Heart left ventricle (tissue), 16 donors: ENCODE results near the gene STPG3. TPM values are rescaled to one million over a fixed set of nuclear protein-coding genes. Genes with fewer than 3 reads are reported as not detected.

ENCODE experiments used
- ATAC-seq, 4 donors: fragments of 200-7000 bp; cut with Tn5 transposase; one replicate each; pipeline ENCODE4 v1.9.1; 2020 to 2022; ENCODE audit warnings: moderate library complexity in 4 of 4, mild to moderate bottlenecking in 3 of 4, moderate number of reproducible peaks in 1 of 4
- DNase-seq, 5 donors: peaks; one replicate each; pipeline ENCODE4 v3.0.0-alpha.2; 2020
- H3K27ac ChIP-seq, 12 donors: fragments of 200-600 bp; sonication (generic) in 4 of 12; one replicate each; pipeline versions ENCODE4 v1.5.0 to v1.8.0; 2016 to 2022; ENCODE audit warnings: mild to moderate bottlenecking in 2 of 12
- H3K27me3 ChIP-seq, 9 donors: fragments of 200-600 bp; sonication (generic) in 2 of 9; one replicate each; pipeline versions ENCODE4 v1.5.1 to v1.8.0; 2016 to 2022; ENCODE audit warnings: mild to moderate bottlenecking in 3 of 9
- H3K36me3 ChIP-seq, 9 donors: fragments of 200-600 bp; sonication (generic) in 2 of 9; one replicate each; pipeline versions ENCODE4 v1.5.0 to v1.8.0; 2018 to 2022; ENCODE audit warnings: mild to moderate bottlenecking in 2 of 9
- H3K4me1 ChIP-seq, 12 donors: fragments of 200-600 bp; sonication (generic) in 4 of 12; one replicate each; pipeline versions ENCODE4 v1.5.0 to v1.8.0; 2016 to 2022; ENCODE audit warnings: mild to moderate bottlenecking in 3 of 12
- H3K4me3 ChIP-seq, 12 donors: fragments of 200-600 bp; sonication (generic) in 4 of 12; one replicate each; pipeline versions ENCODE4 v1.5.0 to v1.8.0; 2017 to 2022; ENCODE audit warnings: mild to moderate bottlenecking in 9 of 12, moderate library complexity in 4 of 12
- H3K9me3 ChIP-seq, 12 donors: fragments of 200-600 bp; sonication (generic) in 4 of 12; one replicate each; pipeline versions ENCODE4 v1.5.0 to v1.8.0; 2016 to 2022; ENCODE audit warnings: mild to moderate bottlenecking in 1 of 12
- CTCF ChIP-seq, 12 donors: fragments of 200-600 bp; sonication (generic) in 4 of 12; IDR thresholded peaks; one replicate each; pipeline versions ENCODE4 v1.5.0 to v1.8.0; 2018 to 2022; ENCODE audit warnings: antibody characterized with exemption in 12 of 12, mild to moderate bottlenecking in 5 of 12
- POLR2A ChIP-seq, 2 donors: fragments of 450-650 bp; IDR thresholded peaks; one replicate each; pipeline ENCODE4 v1.6.1; 2017; ENCODE audit warnings: antibody characterized with exemption in 2 of 2, mild to moderate bottlenecking in 2 of 2, moderate library complexity in 2 of 2
- WGBS, 4 donors: extraction: QIAGEN DNeasy Blood & Tissue Kit in 2 of 4; methylation state at CpG; one replicate each; pipeline versions ENCODE4 v1.1.5 to v1.1.7; 2013 to 2018; 5-methylcytosine and 5-hydroxymethylcytosine counted together
- intact Hi-C, 10 donors: fragments of 100-400 bp; cut with DNase I; formaldehyde crosslinking; loops; one replicate each; pipeline versions ENCODE4 v1.11.1 to v1.14.2; 2022
- polyA plus RNA-seq, 2 donors: library from polyadenylated mRNA; stranded (reverse); fragments of 200-250 nt; gene quantifications; one replicate each; pipeline ENCODE4 v1.2.3, GENCODE V29; 2013
- total RNA-seq, 9 donors: library from RNA; depleted of rRNA in 2 of 9; stranded (reverse); fragments of >200 nt in 2 of 9; fragmentation: NEBNext Ultra II Directional in 3 of 9; extraction: Animal tissue kit (Norgen Biotek cat#: 25700) in 3 of 9; gene quantifications; one replicate each; pipeline versions ENCODE4 v1.1.0 to v1.2.4, GENCODE V29; 2016 to 2023
- donor health status: ischemic (EF 13 %, LVEDD 7.1; RV severe dilation, severe dysfunction).
- donor health status: healthy with polysubstance abuse.
- donor health status: DM: no; HTN: yes; CAD: no.
- donor health status: DM: no; HTN: no; CAD: no.
- donor health status: ischemic (EF 25% LVEDD 6.9; RV normal size, moderate dysfunction).
- donor health status: ischemic (EF 25% LVEDD 5.7; RV mildly dilated, moderate dysfunction).
- donor health status: healthy.
- donor health status: DM: yes; HTN: yes; CAD: no.
- donor health status: ischemic (EF 35%, LVEDD 5.7; RV mildly dilated, moderate dysfunction).
- donor health status: nonischemic (EF 11% LVEDD 7.7; RV severe dilation, severe dysfunction).
- donor health status: DM: yes; HTN: yes; CAD: no.
- donor health status: PGD.
- donor health status: ischemic (EF 29% LVEDD 5.4; RV normal size, mild dysfunction).
- donor health status: nonischemic (EF 23%, LVEDD 6.1; RV moderate dilation, normal function).

STPG3 gene
- total and polyA plus RNA-seq, 11 donors: 0.23 to 0.61 (median 0.31) TPM; not detected in 8

DNA sequence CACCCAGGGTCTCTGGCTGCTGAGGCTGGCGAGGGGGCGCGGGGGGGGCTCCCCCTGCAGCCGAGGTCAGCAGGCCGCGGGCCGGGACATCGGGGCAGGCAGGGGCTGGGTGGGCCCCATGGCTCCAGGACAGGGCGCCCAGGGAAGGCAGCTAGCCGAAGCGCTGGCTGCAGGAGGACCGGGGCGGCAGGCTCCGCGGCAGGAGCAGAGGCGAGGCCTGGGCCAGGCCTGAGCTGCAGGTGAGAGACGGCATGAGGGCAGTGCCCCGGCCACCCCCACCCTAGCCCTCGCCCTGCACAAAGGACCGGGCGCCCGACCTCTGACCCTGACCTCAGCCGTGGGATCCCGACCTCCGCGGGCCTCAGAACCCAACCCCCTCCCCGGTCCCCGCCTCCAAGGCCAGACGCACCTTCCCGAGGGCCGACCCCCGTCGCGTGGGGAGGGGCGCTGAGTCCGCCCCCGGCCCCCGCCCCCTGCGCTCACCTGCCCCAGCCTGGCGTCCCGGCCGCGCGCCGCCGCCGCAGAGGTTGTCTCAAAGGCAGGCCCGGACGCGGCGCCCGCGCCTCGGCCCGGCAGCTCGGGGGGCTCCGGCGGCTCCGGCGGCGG is 29.5 kb upstream of the STPG3 start:
- Histone ChIP-seq H3K27ac (peak overlapping the region in 11 of 12 donors; percentile 28 to 85 (median 63)), H3K4me1 (peaks cover 2 to 54% (median 38%) of the 10 kb centered on the region in 12 donors), H3K27me3 (peaks cover 0 to 4% (median 0%) of the 10 kb centered on the region in 9 donors), H3K36me3 (no peaks in the 10 kb centered on the region), H3K4me3 (peak overlapping the region; percentile 11 to 68 (median 50)), H3K9me3 (no peaks in the 10 kb centered on the region)
- DNase-seq: no peak
- intact Hi-C loops: loop anchor here in 3 of 10 donors (2.0 to 10.0 kb wide), 3 partner anchors 17 to 437 kb away; partner anchors contain the start of genes ANAPC2 (in 2 of the 3), NDOR1 (in 2 of the 3), SSNA1 (in 2 of the 3) and TMEM203 (in 2 of the 3)
- ATAC-seq: no peak
- 3 to 14% (median 6%) methylated on average over 18 to 61 of the region's 61 CpGs for WGBS, 4 donors
- TF ChIP-seq POLR2A (IDR thresholded peaks at IDR 0.05) (no peak), CTCF (IDR thresholded peaks at IDR 0.05) (no peak)

DNA sequence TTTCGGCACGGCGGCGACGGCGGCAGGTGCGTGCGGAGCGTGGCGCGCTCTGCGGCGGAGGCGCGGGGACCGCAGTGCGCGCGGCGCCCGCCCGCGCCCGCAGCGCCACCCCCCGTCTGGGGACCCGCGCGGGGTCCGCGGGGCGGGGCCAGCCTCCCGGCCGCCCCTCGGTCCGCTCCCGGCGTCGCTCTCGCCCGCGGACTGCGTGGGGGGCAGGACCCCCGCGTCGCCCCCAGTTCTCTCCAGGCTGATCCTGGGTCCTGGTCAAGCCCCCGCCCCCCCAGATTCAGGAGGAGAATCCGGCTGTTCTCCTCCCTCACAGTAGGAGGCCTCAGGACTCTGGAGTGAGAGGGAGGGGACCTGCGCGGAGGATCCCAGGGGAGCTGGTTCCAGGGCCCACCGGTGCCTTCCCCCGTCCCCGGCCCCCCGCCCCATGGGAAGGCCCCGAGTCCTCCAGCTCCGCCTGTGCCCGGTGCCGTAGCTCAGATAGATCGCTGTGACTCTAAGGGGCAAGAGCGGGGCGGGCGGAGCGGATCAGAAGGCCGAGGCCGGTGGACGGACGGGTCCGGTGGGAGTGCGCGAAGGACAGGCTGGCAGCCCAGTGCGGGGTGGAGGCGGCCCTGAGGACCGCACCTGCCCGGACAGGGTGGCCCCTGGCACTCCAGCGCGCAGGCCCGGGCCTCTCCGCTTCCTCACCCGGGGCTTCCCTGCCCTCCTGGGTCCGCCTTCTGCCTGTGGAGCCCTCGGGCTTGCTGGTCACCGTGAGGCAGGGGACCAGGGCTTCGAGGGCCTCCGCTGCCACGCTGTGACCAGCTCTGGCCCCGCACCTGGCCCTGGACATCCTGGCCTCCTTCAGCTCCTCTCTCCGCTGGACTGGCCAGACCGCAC is 28.7 kb upstream of the STPG3 start, which contains the start of gene RNF208:
Gene RNF208 (minus strand): TSS at position 51 of the 888 bp plus-strand sequence. CDS start 1,028 bp downstream, outside the sequence.
- peak in 1 of 12 donors; percentile 17 for TF ChIP-seq CTCF (IDR thresholded peaks at IDR 0.05)
- TF ChIP-seq POLR2A (IDR thresholded peaks at IDR 0.05): no peak
- DNase-seq (no peak), ATAC-seq (peak in 3 of 4 donors; percentile 0 to 9 (median 1))
- peak within 1 kb of the TSS; percentile 51 to 95 (median 94) for H3K27ac ChIP-seq
- intact Hi-C loops: loop anchor here in 3 of 10 donors (1.0 to 10.0 kb wide), 5 partner anchors 18 to 438 kb away; partner anchors contain the start of genes ANAPC2 (in 3 of the 3), SSNA1 (in 3 of the 3), NDOR1 (in 2 of the 3) and TMEM203 (in 2 of the 3)
- no peaks in the 10 kb centered on the region for H3K9me3 ChIP-seq
- peak within 1 kb of the TSS; percentile 36 to 92 (median 74) for H3K4me3 ChIP-seq
- H3K4me1 ChIP-seq: peaks cover 2 to 50% (median 32%) of the 10 kb centered on the region in 12 donors
- H3K36me3 ChIP-seq: no peaks in the 10 kb centered on the region
- WGBS, 4 donors: 4 to 16% (median 4%) methylated on average over 5 to 88 of the region's 88 CpGs
- peaks cover 0 to 4% (median 0%) of the 10 kb centered on the region in 9 donors for H3K27me3 ChIP-seq

DNA sequence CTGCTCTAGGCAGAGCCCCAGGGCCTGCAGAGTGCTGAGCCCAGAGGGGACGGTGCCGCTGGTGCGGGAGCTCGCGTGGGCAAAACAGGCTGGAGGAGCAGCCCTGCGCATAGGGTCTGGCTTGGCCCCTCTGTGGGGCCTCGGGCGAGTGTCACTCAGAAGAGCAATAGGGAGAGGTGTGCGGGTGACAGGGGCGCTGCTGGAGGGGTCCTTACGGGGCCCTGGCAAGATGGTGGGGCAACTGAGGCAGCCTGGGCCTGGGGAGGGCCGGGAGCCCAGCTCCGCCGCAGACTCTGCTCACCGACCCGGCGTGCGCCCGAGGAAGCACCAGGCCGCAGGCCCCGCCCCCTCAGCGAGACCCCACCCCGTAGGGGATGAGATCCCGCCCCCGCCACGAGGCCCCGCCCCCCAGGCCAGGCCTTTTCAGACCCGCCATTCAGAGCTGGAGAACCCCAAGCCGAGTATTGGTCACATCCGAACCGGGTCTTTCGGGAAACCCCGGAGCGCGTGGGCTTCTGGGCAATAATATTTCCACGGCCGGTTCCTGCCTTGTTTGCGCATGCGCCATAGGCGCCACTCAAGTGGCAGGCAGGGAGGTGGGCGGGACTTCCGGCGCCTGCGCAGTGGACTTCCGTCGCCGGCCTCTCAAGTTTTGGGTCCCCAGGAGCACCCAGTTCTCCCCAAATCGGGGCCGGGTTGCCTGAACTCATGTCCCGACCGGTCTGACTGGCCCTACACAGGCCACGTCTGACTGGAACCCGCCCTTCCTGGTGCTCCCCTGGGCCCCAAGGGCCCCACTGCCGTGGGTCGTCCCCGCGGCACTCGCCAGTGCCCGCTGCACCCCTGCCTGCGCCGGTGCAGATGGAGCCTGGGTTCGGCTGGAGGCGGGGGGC is 27.8 kb upstream of the STPG3 start:
- TF ChIP-seq CTCF (IDR thresholded peaks at IDR 0.05): no peak
- peak in 1 of 2 donors; percentile 77 for TF ChIP-seq POLR2A (IDR thresholded peaks at IDR 0.05)
- WGBS, 4 donors: 0 to 1% (median 1%) methylated on average over 24 to 63 of the region's 63 CpGs
- DNase-seq (peak; percentile 98 to 99 (median 99)), ATAC-seq (peak; percentile 91 to 95 (median 92))
- Histone ChIP-seq H3K9me3 (no peaks in the 10 kb centered on the region), H3K27ac (peak overlapping the region; percentile 33 to 95 (median 94)), H3K27me3 (peaks cover 0 to 7% (median 0%) of the 10 kb centered on the region in 9 donors), H3K4me3 (peak overlapping the region; percentile 50 to 92 (median 74)), H3K4me1 (peaks cover 0 to 44% (median 24%) of the 10 kb centered on the region in 12 donors), H3K36me3 (no peaks in the 10 kb centered on the region)
- intact Hi-C loops: loop anchor here in 3 of 10 donors (1.0 to 10.0 kb wide), 5 partner anchors 19 to 439 kb away; partner anchors contain the start of genes ANAPC2 (in 3 of the 3), SSNA1 (in 3 of the 3), NDOR1 (in 2 of the 3) and TMEM203 (in 2 of the 3)
